ENCODE data around the gene AGMO. TPM values are rescaled to one million over a fixed set of nuclear protein-coding genes. Genes with fewer than 3 reads are reported as not detected.

Gene AGMO
- total RNA-seq, 3 donors from 2014 or later (not counting 1 experiment from before 2014, with no cell fraction given) = not detected

GRCh38 chr7:15248514-15248913, 313.3 kb downstream of the AGMO start:
- no peak overlapping the region for H3K27ac Mint-ChIP-seq
- Histone ChIP-seq H3K27me3 (ENCODE audit: control insufficient read depth, insufficient read depth, low read length) (no peaks in the 10 kb centered on the region), H3K4me3 (ENCODE audit: low read length) (no peak overlapping the region), H3K36me3 (ENCODE audit: control insufficient read depth, insufficient read depth, low read length) (no peaks in the 10 kb centered on the region), H3K4me1 (ENCODE audit: control insufficient read depth, insufficient read depth, low read length) (no peaks in the 10 kb centered on the region), H3K9me3 (ENCODE audit: control insufficient read depth, insufficient read depth, low read length) (peaks cover 2% of the 10 kb centered on the region), H3K27ac (ENCODE audit: low read length) (no peak overlapping the region)
- 80% methylated on average over 1 of the region's 2 CpGs for WGBS (ENCODE audit: insufficient coverage)
- ATAC-seq (no peak), DNase-seq (no peak)
- no peaks in the 10 kb centered on the region for H3K4me1 Mint-ChIP-seq
- no peaks in the 10 kb centered on the region for H3K27me3 Mint-ChIP-seq (ENCODE audit: low read depth in 2 of 2)
- peaks cover 9% of the 10 kb centered on the region for H3K36me3 Mint-ChIP-seq
- peaks cover 13 to 20% of the 10 kb centered on the region in 2 donors for H3K9me3 Mint-ChIP-seq
- intact Hi-C loops (cut with micrococcal nuclease) = no loop called here
- TF ChIP-seq, protein P1, sequence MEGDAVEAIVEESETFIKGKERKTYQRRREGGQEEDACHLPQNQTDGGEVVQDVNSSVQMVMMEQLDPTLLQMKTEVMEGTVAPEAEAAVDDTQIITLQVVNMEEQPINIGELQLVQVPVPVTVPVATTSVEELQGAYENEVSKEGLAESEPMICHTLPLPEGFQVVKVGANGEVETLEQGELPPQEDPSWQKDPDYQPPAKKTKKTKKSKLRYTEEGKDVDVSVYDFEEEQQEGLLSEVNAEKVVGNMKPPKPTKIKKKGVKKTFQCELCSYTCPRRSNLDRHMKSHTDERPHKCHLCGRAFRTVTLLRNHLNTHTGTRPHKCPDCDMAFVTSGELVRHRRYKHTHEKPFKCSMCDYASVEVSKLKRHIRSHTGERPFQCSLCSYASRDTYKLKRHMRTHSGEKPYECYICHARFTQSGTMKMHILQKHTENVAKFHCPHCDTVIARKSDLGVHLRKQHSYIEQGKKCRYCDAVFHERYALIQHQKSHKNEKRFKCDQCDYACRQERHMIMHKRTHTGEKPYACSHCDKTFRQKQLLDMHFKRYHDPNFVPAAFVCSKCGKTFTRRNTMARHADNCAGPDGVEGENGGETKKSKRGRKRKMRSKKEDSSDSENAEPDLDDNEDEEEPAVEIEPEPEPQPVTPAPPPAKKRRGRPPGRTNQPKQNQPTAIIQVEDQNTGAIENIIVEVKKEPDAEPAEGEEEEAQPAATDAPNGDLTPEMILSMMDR (IDR thresholded peaks at IDR 0.05) = no peak
- H3K4me3 Mint-ChIP-seq = no peak overlapping the region

GRCh38 chr7:15245831-15246230, 316.0 kb downstream of the AGMO start:
- H3K4me1 Mint-ChIP-seq = no peaks in the 10 kb centered on the region
- peaks cover 10 to 11% of the 10 kb centered on the region in 2 donors for H3K9me3 Mint-ChIP-seq
- H3K4me1 ChIP-seq (ENCODE audit: control insufficient read depth, insufficient read depth, low read length) = no peaks in the 10 kb centered on the region
- H3K4me3 Mint-ChIP-seq = no peak overlapping the region
- 100% methylated on average over 1 of the region's 2 CpGs for WGBS (ENCODE audit: insufficient coverage)
- DNase-seq (no peak), ATAC-seq (no peak)
- no peaks in the 10 kb centered on the region for H3K9me3 ChIP-seq (ENCODE audit: control insufficient read depth, insufficient read depth, low read length)
- H3K36me3 Mint-ChIP-seq = no peaks in the 10 kb centered on the region
- TF ChIP-seq, protein P1 (IDR thresholded peaks at IDR 0.05) = no peak
- intact Hi-C loops (cut with micrococcal nuclease) = no loop called here
- no peaks in the 10 kb centered on the region for H3K27me3 ChIP-seq (ENCODE audit: control insufficient read depth, insufficient read depth, low read length)
- H3K27ac Mint-ChIP-seq = no peak overlapping the region
- no peak overlapping the region for H3K4me3 ChIP-seq (ENCODE audit: low read length)
- H3K27ac ChIP-seq (ENCODE audit: low read length) = no peak overlapping the region
- no peaks in the 10 kb centered on the region for H3K27me3 Mint-ChIP-seq (ENCODE audit: low read depth in 2 of 2)
- no peaks in the 10 kb centered on the region for H3K36me3 ChIP-seq (ENCODE audit: control insufficient read depth, insufficient read depth, low read length)

DNA sequence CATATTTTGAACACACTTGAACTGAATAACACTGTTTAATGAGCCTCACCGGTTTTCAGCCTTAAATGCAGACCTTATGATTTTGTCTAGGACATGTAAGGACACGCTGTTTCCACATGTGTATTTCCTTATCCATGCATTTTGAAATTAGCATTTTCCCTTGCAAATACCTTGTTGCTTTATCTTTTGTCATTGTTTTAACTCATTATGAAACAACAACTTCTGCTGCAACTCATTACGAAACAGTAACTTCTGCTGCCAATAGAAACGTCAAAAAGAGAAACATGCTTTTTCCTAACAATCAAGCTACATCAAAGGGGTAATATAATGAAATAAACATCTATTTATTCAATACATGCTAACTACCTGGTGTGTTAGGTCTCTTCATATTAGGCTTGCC, 322.0 kb downstream of the AGMO start:
- Mint-ChIP-seq H3K9me3 (peaks cover 10 to 11% of the 10 kb centered on the region in 2 donors), H3K4me1 (no peaks in the 10 kb centered on the region), H3K27ac (no peak overlapping the region), H3K27me3 (ENCODE audit: low read depth in 2 of 2) (no peaks in the 10 kb centered on the region), H3K4me3 (no peak overlapping the region), H3K36me3 (no peaks in the 10 kb centered on the region)
- no peaks in the 10 kb centered on the region for H3K36me3 ChIP-seq (ENCODE audit: control insufficient read depth, insufficient read depth, low read length)
- no peaks in the 10 kb centered on the region for H3K9me3 ChIP-seq (ENCODE audit: control insufficient read depth, insufficient read depth, low read length)
- intact Hi-C loops (cut with micrococcal nuclease) = no loop called here
- TF ChIP-seq, protein P1 (IDR thresholded peaks at IDR 0.05) = no peak
- no peaks in the 10 kb centered on the region for H3K27me3 ChIP-seq (ENCODE audit: control insufficient read depth, insufficient read depth, low read length)
- H3K4me3 ChIP-seq (ENCODE audit: low read length) = no peak overlapping the region
- ATAC-seq (no peak), DNase-seq (no peak)
- H3K4me1 ChIP-seq (ENCODE audit: control insufficient read depth, insufficient read depth, low read length) = no peaks in the 10 kb centered on the region
- H3K27ac ChIP-seq (ENCODE audit: low read length) = no peak overlapping the region
- WGBS (ENCODE audit: insufficient coverage) = 84% methylated on average over 3 of the region's 4 CpGs

GRCh38 chr7:15236952-15237351, 324.9 kb downstream of the AGMO start:
- TF ChIP-seq, protein P1 (IDR thresholded peaks at IDR 0.05) = no peak
- peak in 1 of 3 donors; percentile 72 for ATAC-seq
- WGBS (ENCODE audit: insufficient coverage) = 49% methylated on average over 2 of the region's 2 CpGs
- peaks cover 16 to 24% of the 10 kb centered on the region in 2 donors for H3K9me3 Mint-ChIP-seq
- Histone ChIP-seq H3K27ac (ENCODE audit: low read length) (no peak overlapping the region), H3K9me3 (ENCODE audit: control insufficient read depth, insufficient read depth, low read length) (no peaks in the 10 kb centered on the region), H3K36me3 (ENCODE audit: control insufficient read depth, insufficient read depth, low read length) (no peaks in the 10 kb centered on the region), H3K4me3 (ENCODE audit: low read length) (no peak overlapping the region), H3K4me1 (ENCODE audit: control insufficient read depth, insufficient read depth, low read length) (no peaks in the 10 kb centered on the region), H3K27me3 (ENCODE audit: control insufficient read depth, insufficient read depth, low read length) (no peaks in the 10 kb centered on the region)
- intact Hi-C loops (cut with micrococcal nuclease) = no loop called here
- no peaks in the 10 kb centered on the region for H3K27me3 Mint-ChIP-seq (ENCODE audit: low read depth in 2 of 2)
- H3K27ac Mint-ChIP-seq = no peak overlapping the region
- DNase-seq = no peak
- no peak overlapping the region for H3K4me3 Mint-ChIP-seq
- no peaks in the 10 kb centered on the region for H3K4me1 Mint-ChIP-seq
- peaks cover 11% of the 10 kb centered on the region for H3K36me3 Mint-ChIP-seq

Data from natural killer cell (primary cell).